HG03039 (cell line): ENCODE measurements around the gene ATG4D.
A peak's percentile ranks its signal among the peaks of the same experiment; 100 is the strongest.
"Not testable (repeated sequence)": the region's sequence is repeated elsewhere in the genome, so short reads cannot be mapped to it uniquely, and the experiment has no call there.

Source experiments
- ATAC-seq: cut with Tn5 transposase; IDR thresholded peaks from one replicate; pipeline ENCODE4 v1.9.1; 2021; ENCODE audit warnings: mild to moderate bottlenecking, moderate library complexity; ENCODE audit not compliant: unreplicated experiment

The ATG4D gene

GRCh38 chr19:10550336-10550735, 6.6 kb downstream of the ATG4D start:
- no peak for ATAC-seq

- not testable (repeated sequence) for ATAC-seq
Observed at GRCh38 chr19:10551006-10551405, 7.3 kb downstream of the ATG4D start.

GRCh38 chr19:10551698-10552301, 8.1 kb downstream of the ATG4D start:
- ATAC-seq: no peak

- no peak for ATAC-seq
Observed at GRCh38 chr19:10552510-10553053, 8.9 kb downstream of the ATG4D start.

- ATAC-seq: no peak
Observed at GRCh38 chr19:10553087-10553667, 9.5 kb downstream of the ATG4D start.

GRCh38 chr19:10553943-10554381, 10.3 kb downstream of the ATG4D start:
- no peak for ATAC-seq

- ATAC-seq: no peak
Observed at GRCh38 chr19:10554760-10555609, 11.3 kb downstream of the ATG4D start.

- no peak for ATAC-seq
Observed at GRCh38 chr19:10555610-10555973, 11.9 kb downstream of the ATG4D start.

GRCh38 chr19:10557603-10558197, 14.0 kb downstream of the ATG4D start:
- ATAC-seq: no peak

GRCh38 chr19:10560154-10560553, 16.4 kb downstream of the ATG4D start:
- ATAC-seq: no peak

- no peak for ATAC-seq
Observed at GRCh38 chr19:10562609-10563008, 18.9 kb downstream of the ATG4D start.

- no peak for ATAC-seq
Observed at GRCh38 chr19:10565028-10565566, 21.4 kb downstream of the ATG4D start.

- ATAC-seq: peak; percentile 42
Observed at GRCh38 chr19:10565567-10566407, 22.1 kb downstream of the ATG4D start, which contains the start of gene KRI1. Gene KRI1 (minus strand): TSS chr19:10566010. CDS start chr19:10565999, 11 bp downstream.

GRCh38 chr19:10566408-10566657, 22.6 kb downstream of the ATG4D start:
- no peak for ATAC-seq

GRCh38 chr19:10566658-10567410, 23.1 kb downstream of the ATG4D start:
- no peak for ATAC-seq

GRCh38 chr19:10567656-10568055, 24.0 kb downstream of the ATG4D start:
- no peak for ATAC-seq

GRCh38 chr19:10568062-10568825, 24.5 kb downstream of the ATG4D start:
- ATAC-seq: peak; percentile 1

- peak; percentile 56 for ATAC-seq
Observed at GRCh38 chr19:10568826-10569651, 25.3 kb downstream of the ATG4D start, which contains the start of gene CDKN2D. Gene CDKN2D (minus strand): TSS chr19:10568979. CDS start chr19:10568653, 326 bp downstream.
